Measurements from ENCODE around the gene TRPC3.

The TRPC3 gene

DNA sequence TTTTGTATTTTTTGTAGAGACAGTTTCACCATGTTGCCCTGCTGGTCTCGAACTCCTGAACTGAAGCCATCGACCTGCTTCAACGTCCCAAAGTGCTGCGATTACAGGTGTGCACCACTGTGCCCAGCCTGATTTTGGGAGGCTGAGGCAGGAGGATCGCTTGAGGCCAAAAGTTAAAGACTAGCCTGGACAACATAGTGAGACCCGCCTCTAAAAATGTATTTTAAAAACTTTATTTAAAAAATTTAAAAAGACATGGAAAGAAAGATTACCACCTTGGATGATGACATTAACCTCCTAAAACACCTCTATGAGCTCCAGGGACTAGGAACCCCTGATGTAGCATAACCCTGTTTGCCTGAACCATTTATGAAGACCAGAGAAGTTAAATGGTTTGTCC is 75.8 kb downstream of the TRPC3 start:
- no peak for DNase-seq

DNA sequence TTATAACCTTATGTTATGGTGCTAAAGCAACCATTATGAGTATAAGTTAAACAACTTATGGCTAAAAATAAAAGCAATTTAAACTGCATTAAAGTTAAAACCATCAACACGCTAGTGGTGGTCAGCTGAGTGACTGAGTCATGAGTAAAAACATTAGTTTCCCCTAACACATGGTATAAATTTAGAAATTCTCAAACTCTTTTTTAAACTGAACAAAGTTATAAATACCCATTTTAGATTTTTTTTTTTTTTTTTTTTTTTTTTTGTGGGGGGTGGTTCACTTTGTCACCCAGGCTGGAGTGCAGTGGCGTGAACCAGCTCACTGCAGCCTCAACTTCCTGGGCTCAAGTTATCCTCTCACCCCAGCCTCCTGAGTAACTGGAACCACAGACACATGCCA is 76.2 kb downstream of the TRPC3 start:
- DNase-seq: no peak

DNA sequence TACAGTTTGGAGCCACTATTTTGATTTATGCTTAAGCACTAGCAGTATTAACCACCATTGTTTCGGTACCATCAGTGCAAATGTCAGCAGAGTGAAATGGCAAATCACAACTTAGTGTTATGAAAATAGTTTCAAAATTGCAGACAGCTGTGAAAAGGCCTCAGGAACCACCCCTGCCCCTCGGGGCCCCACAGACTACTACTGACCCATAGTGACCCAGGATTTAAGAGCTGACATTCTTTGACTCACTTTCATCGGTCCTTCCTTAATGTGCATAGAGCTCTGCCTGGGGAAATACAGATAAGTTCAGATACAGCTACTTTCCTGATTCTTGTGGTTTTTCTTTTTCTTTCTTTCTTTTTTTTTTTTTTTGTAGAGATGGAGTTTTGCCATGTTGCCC is 78.3 kb downstream of the TRPC3 start:
- no peak for DNase-seq

DNA sequence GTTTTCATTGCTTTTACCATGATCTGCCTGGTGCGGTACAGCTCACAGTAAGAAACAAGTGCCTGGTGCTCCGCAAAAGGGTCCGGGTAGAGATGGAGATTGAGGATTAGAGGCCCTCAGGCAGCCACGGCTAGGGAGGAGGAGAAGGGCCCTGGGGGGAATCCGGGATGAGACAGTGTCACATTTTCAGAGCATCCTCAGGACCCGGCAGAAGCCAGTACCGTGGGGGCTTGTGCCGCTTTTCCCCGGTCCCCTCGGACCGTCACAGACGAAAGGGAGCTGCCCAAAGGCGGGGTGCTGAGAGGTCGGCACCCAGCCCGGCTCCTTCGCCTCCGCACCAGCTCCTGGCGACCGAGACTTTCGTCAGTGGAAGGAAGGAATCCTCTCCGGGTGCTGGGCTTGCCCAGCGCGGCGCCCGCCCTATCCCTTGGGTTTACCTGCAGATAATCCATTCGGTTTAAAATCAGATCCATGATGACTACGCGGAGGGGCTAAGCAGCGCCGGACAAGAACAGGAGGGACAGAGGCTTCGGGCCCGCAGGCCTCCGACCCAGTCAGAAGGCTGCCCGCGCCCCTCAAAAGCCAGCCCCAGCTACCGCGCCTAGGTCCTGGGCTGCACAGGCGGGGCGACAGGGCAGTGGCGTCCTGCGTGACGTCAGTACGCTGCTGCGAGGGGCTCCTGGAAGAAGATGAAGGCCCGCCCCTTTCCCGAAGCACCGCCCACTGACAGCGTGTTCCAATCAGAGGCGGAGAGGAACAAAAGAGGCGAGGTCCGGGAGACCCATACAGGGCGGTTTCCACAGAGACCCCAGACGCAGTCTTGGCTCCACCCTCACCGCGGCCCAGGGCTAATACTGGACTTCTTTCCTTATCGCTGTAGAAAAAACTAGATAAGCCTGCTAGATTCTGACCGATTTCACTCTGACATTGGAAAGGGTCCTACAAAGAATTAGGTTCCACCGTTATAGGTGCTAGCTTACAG is 81.7 kb downstream of the TRPC3 start, which contains the start of gene BBS7:
Gene BBS7 (minus strand): TSS at position 634 of the 982 bp plus-strand sequence. CDS start 161 bp downstream, at position 473.
- peak; percentile 51 to 99 (median 94) for DNase-seq

DNA sequence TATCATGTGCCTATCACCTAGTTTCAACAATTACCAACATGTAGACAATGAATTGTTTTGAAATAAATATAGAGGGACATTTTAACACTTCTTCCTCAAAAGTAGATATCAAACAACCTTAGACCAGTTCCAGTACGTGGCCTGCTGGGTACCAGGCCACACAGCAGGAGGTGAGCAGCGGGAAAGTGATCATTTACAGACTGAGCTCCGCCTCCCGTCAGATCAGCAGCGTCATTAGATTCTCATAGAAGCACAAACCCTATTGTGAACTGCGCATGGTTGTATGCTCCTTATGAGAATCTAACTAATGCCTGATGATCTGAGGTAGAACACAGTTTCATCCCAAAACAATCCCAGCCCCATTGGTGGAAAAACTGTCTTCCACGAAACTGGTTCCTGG is 88.1 kb downstream of the TRPC3 start:
- DNase-seq: no peak

DNA sequence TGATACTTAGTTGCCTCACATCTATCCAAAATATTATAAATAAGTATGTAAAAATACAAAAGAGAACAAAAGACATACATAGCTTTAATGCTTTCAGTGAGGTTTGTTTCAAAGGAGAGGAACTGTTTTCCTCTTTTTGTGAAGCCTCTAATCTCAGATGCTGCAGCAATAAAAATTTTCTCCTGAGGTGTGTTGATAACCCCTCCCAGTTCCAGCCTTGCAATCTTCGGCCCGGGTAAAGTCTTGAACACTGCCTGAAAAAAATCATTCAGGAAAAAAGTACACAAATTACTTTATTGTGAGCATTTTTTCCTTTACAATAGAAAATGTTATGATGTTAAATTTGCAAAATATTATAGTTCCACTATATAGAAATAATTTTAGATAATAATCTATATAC is 90.4 kb downstream of the TRPC3 start:
- DNase-seq: no peak

DNA sequence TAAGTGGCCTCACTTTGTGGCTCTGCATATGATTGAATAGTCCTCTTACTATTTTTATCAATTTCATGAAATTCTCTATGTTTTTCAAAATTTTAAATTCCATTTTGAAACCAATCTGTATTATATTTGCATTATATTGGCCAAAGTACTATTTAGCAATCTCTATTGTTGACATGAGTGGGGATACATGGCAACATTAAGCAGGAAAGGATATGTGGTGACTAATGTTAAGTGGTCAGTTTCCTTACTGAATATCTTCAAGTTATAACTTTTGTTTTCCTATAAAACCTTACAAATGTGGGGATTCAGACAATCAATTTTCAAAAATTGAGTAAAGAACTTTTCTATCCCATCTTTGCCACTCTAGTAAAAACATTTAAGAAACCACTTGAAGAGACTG is 91.7 kb downstream of the TRPC3 start:
- no peak for DNase-seq

DNA sequence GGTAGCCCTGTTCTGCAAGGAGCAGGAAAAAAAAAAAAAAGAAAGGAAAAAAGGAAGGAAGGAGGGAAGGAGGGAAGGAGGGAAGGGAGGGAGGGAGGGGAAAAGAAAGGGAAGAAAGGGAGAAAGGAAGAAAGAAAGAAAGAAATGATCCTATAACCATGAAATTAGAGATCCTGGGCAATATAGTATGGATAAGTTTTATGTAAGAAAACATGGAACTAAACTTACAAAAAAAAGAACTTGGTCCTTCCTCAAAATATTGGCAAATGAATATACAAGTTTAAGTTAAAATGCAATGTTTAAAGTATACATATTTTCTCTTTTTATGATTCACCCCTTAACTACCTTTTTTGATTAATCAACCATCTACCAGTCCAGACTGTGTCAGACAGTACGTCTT is 100.5 kb downstream of the TRPC3 start:
- DNase-seq: no peak

DNA sequence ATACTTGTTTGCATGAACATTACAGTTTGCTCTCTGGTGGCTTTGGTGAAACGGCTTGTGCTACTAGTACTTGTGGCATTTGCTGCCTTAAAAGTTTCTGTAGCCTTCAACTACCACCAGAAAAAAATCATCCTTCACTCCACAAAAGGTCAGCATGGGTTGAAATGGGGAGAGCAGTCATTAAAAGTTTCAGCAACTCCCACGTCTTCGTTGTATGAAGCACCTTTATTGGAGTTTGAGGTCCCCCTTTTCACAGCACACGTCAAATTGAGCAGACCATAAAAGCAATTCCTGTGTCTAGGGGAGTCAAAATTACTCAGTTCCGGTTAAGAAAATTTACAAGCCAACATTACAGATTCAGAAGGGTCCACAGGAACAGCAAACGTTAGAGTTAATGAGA is 105.2 kb downstream of the TRPC3 start:
- DNase-seq: no peak

DNA sequence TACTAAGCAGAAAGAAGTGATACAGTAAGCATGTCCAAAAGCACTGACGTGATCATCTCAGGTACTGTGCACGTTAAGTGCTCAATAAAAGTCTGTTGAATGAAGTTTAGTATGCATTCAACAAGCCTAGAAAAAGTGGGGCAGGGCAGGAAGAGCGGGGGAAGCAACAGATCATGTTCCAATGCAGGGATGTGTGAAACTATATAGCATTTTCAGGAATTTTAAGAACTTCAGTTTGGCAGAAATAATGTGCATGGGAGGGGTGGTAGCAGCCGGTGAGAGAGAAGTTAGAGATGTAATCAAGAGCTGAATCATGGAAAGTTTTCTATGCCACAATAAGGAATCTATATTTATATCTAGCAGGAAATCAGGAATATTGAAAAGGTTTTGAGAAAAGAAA is 109.0 kb downstream of the TRPC3 start:
- peak in 1 of 51 donors; percentile 11 for DNase-seq

DNA sequence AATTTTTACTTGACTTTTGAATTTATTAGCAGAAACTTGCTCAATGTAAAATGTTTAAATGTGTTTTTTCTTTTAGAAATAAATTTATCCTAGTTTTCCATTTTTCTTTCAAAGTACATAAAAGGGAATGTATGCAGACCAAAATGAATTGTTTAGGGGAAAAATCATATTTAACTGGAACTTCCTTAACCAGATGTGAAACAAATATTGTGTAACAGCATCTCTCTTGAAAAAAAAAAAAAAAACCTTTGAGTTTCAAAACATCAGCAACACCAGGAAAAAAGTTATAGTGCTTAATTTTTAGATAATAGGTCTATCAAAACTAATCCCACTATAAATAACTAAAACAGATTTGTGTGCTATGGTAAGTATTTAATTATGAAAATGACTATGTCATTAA is 113.7 kb downstream of the TRPC3 start:
- no peak for DNase-seq

DNA sequence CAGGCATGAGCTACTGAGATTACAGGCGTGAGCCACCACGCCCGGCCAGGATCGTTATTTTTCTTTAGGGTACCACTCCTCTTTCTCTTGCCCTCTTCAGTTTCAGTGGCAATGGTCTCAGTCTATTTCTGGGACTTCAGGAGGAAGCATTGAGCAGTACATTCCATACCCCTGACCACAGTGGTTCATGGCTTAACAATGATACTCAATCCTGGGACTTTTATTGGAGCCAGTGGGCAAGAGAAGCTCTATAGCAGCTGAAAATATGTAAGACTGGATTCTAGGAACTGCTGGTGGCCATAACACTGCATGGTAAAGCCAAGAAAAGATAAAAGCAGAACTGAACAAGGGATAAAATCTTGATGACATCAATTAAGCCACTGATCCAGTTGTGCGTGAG is 122.3 kb downstream of the TRPC3 start:
- DNase-seq: no peak
